Subcutaneous abdominal adipose tissue (tissue), 5 donors: ENCODE measurements around the gene CTXND1.
A peak's percentile ranks its signal among the peaks of the same experiment; 100 is the strongest.

ENCODE experiments used
- H3K27ac ChIP-seq: one replicate; pipeline ENCODE4 v1.7.0; 2013; ENCODE audit warnings: low read depth, mild to moderate bottlenecking, inconsistent platforms, low read length, moderate library complexity
- H3K27me3 ChIP-seq, 5 donors: one replicate each; pipeline ENCODE4 v1.7.0; 2013; ENCODE audit warnings: low read length in 5 of 5, inconsistent platforms in 1 of 5; ENCODE audit not compliant: control insufficient read depth in 5 of 5, insufficient read depth in 4 of 5
- H3K36me3 ChIP-seq, 5 donors: one replicate each; pipeline ENCODE4 v1.7.0; 2013; ENCODE audit warnings: low read length in 5 of 5; ENCODE audit not compliant: control insufficient read depth in 5 of 5, insufficient read depth in 5 of 5
- H3K4me1 ChIP-seq, 5 donors: one replicate each; pipeline ENCODE4 v1.7.0; 2013; ENCODE audit warnings: low read length in 5 of 5, mild to moderate bottlenecking in 3 of 5, moderate library complexity in 1 of 5; ENCODE audit not compliant: control insufficient read depth in 5 of 5, insufficient read depth in 5 of 5
- H3K4me3 ChIP-seq, 5 donors: one replicate each; pipeline ENCODE4 v1.7.0; 2013; ENCODE audit warnings: low read length in 5 of 5, low read depth in 1 of 5
- H3K9ac ChIP-seq, 5 donors: one replicate each; pipeline ENCODE4 v1.7.0; 2013; ENCODE audit warnings: low read length in 5 of 5, mild to moderate bottlenecking in 4 of 5, moderate library complexity in 3 of 5
- H3K9me3 ChIP-seq, 5 donors: one replicate each; pipeline ENCODE4 v1.7.0; 2013; ENCODE audit warnings: low read length in 5 of 5; ENCODE audit not compliant: control insufficient read depth in 5 of 5
- donor health status: healthy.
- donor health status: healthy.
- donor health status: healthy.
- donor health status: healthy.
- donor health status: healthy.

Gene CTXND1

DNA sequence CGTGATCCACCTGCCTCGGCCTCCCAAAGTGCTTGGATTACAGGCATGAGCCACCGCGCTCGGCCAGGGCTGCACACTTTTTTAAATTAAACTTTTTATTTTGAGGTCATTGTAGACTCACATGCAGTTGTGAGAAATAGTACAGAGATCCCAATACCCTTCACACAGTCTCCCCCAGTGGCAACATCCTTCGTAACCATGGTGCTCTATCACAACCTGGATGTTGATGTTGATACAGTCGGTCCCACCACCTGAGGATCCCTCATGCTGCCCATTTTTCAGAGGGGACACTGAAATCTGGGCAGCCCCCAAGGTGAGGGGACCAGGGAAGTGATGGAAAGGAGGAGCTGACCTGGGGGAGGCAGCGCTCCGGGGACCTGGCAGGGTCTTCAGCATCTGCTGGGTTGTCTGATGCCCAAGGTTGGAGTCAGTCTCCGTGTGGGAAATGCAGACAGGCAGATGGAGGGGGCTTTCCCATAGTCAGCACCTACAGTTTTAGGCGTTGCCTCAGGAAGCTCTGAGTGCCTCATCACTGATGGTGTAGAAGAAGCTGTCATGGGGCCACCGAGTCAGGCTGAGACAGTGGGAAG lies 82.2 kb downstream of the CTXND1 start:
- Histone ChIP-seq H3K27me3 (no peaks in the 10 kb centered on the region), H3K27ac (no peak overlapping the region), H3K36me3 (peaks cover 0 to 35% (median 23%) of the 10 kb centered on the region in 5 donors), H3K4me3 (no peak overlapping the region), H3K9me3 (no peaks in the 10 kb centered on the region), H3K9ac (no peak overlapping the region), H3K4me1 (peaks cover 6 to 43% (median 33%) of the 10 kb centered on the region in 5 donors)

DNA sequence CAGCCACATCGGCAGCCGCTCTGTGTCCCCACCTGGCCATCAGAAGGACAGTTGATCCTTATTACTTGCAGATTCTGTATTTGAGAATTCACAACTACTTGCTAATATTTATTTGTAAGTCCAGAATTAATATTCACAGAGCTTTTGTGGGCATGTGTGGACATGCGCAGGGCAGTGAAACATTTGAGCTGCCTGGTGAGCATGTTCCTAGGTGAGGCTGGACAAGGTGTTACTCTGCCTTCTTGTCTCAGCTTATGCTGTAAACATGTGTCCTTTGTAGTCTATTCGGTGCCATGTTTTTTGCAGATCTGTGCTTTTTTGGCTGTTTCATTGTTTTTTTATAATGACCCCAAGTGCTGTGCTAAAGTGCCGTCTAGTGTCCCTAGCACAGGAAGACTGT lies 83.6 kb downstream of the CTXND1 start:
- no peaks in the 10 kb centered on the region for H3K9me3 ChIP-seq
- H3K4me1 ChIP-seq = peaks cover 2 to 29% (median 20%) of the 10 kb centered on the region in 5 donors
- peaks cover 11 to 32% (median 26%) of the 10 kb centered on the region in 5 donors for H3K36me3 ChIP-seq
- H3K4me3 ChIP-seq = no peak overlapping the region
- H3K9ac ChIP-seq = no peak overlapping the region
- H3K27me3 ChIP-seq = no peaks in the 10 kb centered on the region
- H3K27ac ChIP-seq = no peak overlapping the region

DNA sequence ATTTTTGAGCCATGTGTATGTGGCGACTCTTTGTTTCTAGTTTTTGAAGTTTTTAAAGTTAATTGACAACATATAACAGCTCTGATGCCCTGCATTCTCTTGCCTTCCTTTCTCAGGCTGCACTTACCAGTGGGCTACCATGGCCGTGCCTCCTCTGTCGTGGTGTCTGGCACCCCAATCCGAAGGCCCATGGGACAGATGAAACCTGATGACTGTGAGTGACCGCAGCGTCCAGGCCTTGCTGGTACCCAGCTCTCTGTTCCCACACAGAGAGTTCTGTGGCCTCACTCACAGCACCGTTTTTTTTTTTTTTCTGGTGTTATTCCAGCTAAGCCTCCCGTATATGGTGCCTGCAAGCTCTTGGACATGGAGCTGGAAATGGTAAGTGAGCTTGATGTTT lies 84.1 kb downstream of the CTXND1 start:
- H3K27me3 ChIP-seq = no peaks in the 10 kb centered on the region

DNA sequence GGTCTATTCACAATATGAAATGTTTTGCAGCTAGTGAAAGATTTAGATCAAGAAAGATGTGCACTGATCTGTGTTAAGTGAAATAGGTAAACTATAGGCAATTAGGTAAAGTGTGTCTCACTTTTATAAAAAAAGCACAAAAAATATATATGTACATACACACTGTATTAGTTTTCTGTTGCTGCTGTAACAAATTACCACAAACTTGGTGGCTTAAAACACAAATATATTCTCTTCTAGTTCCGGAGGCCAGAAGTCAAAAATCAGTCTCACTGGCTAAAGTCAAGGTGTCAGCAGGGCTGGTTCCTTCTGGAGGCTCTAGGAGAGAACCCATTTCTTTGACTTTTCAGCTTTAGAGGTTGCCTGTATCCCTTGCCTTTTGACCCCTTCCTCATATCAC lies 88.1 kb downstream of the CTXND1 start:
- H3K9ac ChIP-seq = no peak overlapping the region
- H3K27ac ChIP-seq = no peak overlapping the region
- H3K4me1 ChIP-seq = peaks cover 18 to 44% (median 37%) of the 10 kb centered on the region in 5 donors
- H3K4me3 ChIP-seq = no peak overlapping the region
- H3K36me3 ChIP-seq = peaks cover 11 to 47% (median 30%) of the 10 kb centered on the region in 5 donors
- no peaks in the 10 kb centered on the region for H3K27me3 ChIP-seq
- no peaks in the 10 kb centered on the region for H3K9me3 ChIP-seq

More for the DNA sequence above, 84.1 kb downstream of the CTXND1 start:
- no peak overlapping the region for H3K4me3 ChIP-seq
- H3K9ac ChIP-seq = no peak overlapping the region
- no peaks in the 10 kb centered on the region for H3K9me3 ChIP-seq
- no peak overlapping the region for H3K27ac ChIP-seq
- peaks cover 11 to 35% (median 29%) of the 10 kb centered on the region in 5 donors for H3K36me3 ChIP-seq
- peaks cover 2 to 30% (median 15%) of the 10 kb centered on the region in 5 donors for H3K4me1 ChIP-seq

DNA sequence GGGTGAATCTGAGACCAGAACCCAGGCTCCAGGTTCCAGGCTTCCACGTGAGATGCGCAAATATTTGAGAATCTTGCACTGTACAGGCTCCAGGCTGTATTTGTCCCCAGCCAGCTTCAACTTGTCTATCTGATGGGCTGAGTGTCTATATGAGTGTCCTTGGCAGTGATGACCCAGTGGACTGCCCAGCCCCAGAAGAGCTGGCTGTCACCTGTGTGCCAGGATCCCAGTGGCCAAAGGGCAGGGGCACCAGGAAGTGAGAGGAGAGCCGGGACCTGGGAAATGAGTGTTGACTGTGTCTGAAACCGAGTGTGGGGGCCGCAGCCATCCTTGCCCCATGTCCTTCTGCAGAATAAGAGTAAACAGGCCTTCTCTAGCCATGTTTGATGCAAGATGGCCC lies 88.8 kb downstream of the CTXND1 start:
- H3K9me3 ChIP-seq = no peaks in the 10 kb centered on the region
- peaks cover 18 to 51% (median 42%) of the 10 kb centered on the region in 5 donors for H3K4me1 ChIP-seq
- no peak overlapping the region for H3K4me3 ChIP-seq
- no peaks in the 10 kb centered on the region for H3K27me3 ChIP-seq
- H3K9ac ChIP-seq = no peak overlapping the region
- H3K27ac ChIP-seq = peak overlapping the region; percentile 77
- H3K36me3 ChIP-seq = peaks cover 11 to 48% (median 28%) of the 10 kb centered on the region in 5 donors

DNA sequence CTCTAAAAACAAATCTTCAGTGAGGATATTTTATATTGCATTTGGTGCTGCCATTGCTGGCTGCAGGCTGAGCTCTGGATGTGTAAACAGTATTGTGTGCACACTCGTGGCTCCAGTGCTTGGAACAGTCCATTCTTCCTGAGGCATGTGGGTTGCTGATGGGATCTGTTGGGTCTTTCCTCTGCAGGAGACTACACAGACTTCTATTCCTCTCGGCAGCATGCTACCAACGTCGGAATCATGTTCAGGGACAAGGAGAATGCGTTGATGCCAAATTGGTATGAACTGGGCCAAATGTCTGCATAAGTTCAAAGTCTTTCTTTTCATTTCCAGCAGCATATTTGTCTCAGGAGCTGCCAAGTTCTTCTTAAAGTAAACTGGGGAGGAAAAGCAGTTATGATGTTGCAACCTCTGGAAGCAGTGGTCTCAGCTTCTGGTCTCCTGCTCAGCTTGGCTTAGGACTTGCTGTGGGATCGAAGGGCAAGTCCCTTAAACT lies 89.9 kb downstream of the CTXND1 start:
- Histone ChIP-seq H3K4me1 (peaks cover 20 to 62% (median 48%) of the 10 kb centered on the region in 5 donors), H3K27ac (peak overlapping the region; percentile 77), H3K27me3 (no peaks in the 10 kb centered on the region), H3K36me3 (peaks cover 11 to 52% (median 22%) of the 10 kb centered on the region in 5 donors), H3K9me3 (no peaks in the 10 kb centered on the region), H3K4me3 (no peak overlapping the region), H3K9ac (no peak overlapping the region)

DNA sequence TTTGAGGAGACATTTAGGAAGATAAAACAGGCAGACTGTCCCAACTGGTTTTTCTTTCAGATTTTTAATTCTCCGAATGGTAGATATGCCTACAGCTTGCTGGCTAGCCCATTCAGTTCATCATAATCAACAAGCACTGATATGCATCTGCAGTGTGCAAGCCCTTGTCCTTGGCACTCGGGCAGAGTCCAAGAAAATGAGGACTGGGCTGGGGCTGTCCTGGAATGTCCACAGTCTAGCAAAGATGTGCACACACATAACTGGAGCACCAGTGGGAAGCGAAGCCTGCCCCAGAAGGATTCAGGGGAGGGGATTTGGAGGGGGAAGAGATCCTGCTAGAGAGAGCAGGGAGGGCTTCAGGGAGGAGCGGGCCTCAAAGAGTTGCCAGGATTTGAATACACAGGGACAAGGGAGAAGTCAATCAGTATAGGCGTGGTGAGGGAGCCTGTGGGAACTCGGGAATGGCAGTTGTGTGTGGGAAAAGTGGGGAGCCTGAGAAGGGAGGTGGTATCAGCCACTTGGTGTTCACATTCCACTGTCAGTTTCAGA lies 90.5 kb downstream of the CTXND1 start:
- Histone ChIP-seq H3K27me3 (no peaks in the 10 kb centered on the region), H3K27ac (peak overlapping the region; percentile 77), H3K9ac (peak overlapping the region in 2 of 5 donors; percentile 13 to 19), H3K9me3 (no peaks in the 10 kb centered on the region), H3K4me1 (peaks cover 20 to 68% (median 54%) of the 10 kb centered on the region in 5 donors), H3K36me3 (peaks cover 11 to 52% (median 22%) of the 10 kb centered on the region in 5 donors), H3K4me3 (no peak overlapping the region)

DNA sequence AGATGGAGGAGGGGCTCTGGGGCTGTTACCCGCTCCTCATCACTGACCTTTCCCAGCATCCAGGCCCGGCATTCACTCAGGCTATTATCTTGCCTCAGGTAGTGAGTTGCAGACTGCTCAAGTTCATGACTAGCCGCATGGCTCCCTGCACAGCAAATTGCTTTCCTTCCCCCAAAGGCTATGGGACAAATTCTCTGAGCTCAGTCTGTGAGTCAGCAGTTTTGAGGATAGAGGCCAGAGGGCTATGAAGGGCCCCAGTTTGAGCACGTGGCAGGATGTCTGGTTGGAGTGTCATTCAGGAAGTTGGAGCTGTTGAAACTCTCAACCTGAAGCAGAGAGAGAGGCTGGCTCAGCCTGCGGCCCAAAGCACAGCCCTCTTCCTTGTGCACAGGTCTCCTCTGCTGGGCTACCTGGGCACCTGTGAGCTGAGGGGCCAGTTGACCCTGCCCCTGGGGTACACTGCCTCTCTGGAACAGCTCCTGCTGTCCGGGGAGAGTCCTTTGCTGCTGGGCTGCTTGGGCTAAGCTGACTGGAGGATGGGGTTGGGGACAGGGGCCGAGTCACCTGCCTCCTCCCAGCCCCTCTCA lies 91.3 kb downstream of the CTXND1 start:
- H3K27ac ChIP-seq = peak overlapping the region; percentile 77
- H3K9me3 ChIP-seq = no peaks in the 10 kb centered on the region
- H3K36me3 ChIP-seq = peaks cover 11 to 52% (median 22%) of the 10 kb centered on the region in 5 donors
- H3K4me1 ChIP-seq = peaks cover 20 to 75% (median 63%) of the 10 kb centered on the region in 5 donors
- H3K27me3 ChIP-seq = no peaks in the 10 kb centered on the region
- H3K4me3 ChIP-seq = peak overlapping the region in 1 of 5 donors; percentile 13
- peak overlapping the region in 3 of 5 donors; percentile 26 to 60 (median 39) for H3K9ac ChIP-seq

DNA sequence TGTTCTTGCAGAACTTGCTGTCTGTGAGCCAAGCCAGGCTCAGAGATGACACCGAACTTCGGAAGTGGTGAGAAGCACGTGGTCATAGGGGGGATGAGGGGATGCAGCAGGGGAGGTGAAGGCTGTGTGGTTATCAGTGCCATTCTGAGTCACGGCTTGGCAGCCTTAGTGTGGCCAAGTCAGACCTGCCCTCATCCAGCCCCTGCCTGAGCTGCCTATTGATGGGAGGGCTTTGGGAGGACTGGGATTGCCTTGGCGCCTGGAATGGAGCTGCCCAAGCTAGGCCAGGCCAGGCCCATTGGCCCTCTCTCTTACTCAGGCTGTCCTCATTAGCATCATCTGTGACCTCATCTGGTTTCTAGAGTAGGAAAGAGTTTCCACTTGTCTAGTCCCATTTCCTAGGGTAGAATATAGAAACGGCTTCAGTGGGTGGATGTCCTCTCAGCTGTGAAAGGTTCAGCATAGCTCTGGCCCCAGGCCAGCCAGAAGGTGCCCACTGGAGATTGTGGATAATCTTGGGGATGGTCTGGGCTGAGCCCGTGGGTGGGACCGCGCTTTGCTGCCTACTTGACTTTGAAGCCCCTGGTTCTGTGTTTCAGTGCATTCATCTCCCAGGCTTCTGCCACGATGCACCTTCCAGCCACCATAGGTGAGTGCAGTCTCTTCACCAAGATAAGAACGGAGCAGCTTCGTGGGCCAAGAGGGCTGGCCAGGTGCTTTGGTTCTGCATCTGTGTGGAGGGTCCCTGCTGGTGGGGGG lies 92.0 kb downstream of the CTXND1 start:
- Histone ChIP-seq H3K9me3 (no peaks in the 10 kb centered on the region), H3K4me3 (no peak overlapping the region), H3K4me1 (peaks cover 20 to 81% (median 70%) of the 10 kb centered on the region in 5 donors), H3K27ac (peak overlapping the region; percentile 77), H3K9ac (peak overlapping the region in 3 of 5 donors; percentile 10 to 60 (median 18)), H3K27me3 (no peaks in the 10 kb centered on the region), H3K36me3 (peaks cover 11 to 52% (median 22%) of the 10 kb centered on the region in 5 donors)
